ENCODE measurements around the gene ACP6.

Gene ACP6

GRCh38 chr1:147647796-147648633 is 22.3 kb downstream of the ACP6 start:
- no peak for TF ChIP-seq CTCF (IDR thresholded peaks at IDR 0.05; ENCODE audit: extremely low read depth, missing control alignments)
- DNase-seq (ENCODE audit: low spot score): no peak

GRCh38 chr1:147643974-147644373 is 26.4 kb downstream of the ACP6 start:
- TF ChIP-seq CTCF (IDR thresholded peaks at IDR 0.05; ENCODE audit: extremely low read depth, missing control alignments): no peak
- DNase-seq (ENCODE audit: low spot score): no peak

- DNase-seq (ENCODE audit: low spot score): peak; percentile 51
Observed at GRCh38 chr1:147641695-147642592, 28.4 kb downstream of the ACP6 start.

GRCh38 chr1:147641291-147641690 is 29.0 kb downstream of the ACP6 start:
- DNase-seq (ENCODE audit: low spot score): no peak
- TF ChIP-seq CTCF (IDR thresholded peaks at IDR 0.05; ENCODE audit: extremely low read depth, missing control alignments): no peak

More at GRCh38 chr1:147641695-147642592, 28.4 kb downstream of the ACP6 start:
- TF ChIP-seq CTCF (IDR thresholded peaks at IDR 0.05; ENCODE audit: extremely low read depth, missing control alignments): peak; percentile 57

- DNase-seq (ENCODE audit: low spot score): peak; percentile 85
- TF ChIP-seq CTCF (IDR thresholded peaks at IDR 0.05; ENCODE audit: extremely low read depth, missing control alignments): peak; percentile 74
Observed at GRCh38 chr1:147640553-147641165, 29.7 kb downstream of the ACP6 start.

GRCh38 chr1:147636314-147636713 is 34.0 kb downstream of the ACP6 start:
- TF ChIP-seq CTCF (IDR thresholded peaks at IDR 0.05; ENCODE audit: extremely low read depth, missing control alignments): no peak
- DNase-seq (ENCODE audit: low spot score): no peak

Data from GM20000 (cell line).